ENCODE measurements around the gene SLC9A9.

- TF ChIP-seq, protein P1, sequence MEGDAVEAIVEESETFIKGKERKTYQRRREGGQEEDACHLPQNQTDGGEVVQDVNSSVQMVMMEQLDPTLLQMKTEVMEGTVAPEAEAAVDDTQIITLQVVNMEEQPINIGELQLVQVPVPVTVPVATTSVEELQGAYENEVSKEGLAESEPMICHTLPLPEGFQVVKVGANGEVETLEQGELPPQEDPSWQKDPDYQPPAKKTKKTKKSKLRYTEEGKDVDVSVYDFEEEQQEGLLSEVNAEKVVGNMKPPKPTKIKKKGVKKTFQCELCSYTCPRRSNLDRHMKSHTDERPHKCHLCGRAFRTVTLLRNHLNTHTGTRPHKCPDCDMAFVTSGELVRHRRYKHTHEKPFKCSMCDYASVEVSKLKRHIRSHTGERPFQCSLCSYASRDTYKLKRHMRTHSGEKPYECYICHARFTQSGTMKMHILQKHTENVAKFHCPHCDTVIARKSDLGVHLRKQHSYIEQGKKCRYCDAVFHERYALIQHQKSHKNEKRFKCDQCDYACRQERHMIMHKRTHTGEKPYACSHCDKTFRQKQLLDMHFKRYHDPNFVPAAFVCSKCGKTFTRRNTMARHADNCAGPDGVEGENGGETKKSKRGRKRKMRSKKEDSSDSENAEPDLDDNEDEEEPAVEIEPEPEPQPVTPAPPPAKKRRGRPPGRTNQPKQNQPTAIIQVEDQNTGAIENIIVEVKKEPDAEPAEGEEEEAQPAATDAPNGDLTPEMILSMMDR (IDR thresholded peaks at IDR 0.05): no peak
- TF ChIP-seq POLR2A (IDR thresholded peaks at IDR 0.05): no peak
These were observed 189.4 kb downstream of the SLC9A9 start for GRCh38 chr3:143658861-143659260.

All from uterus (tissue), 2 donors.